Activated effector memory CD4-positive, alpha-beta T cell treated with anti-CD3 and anti-CD28 coated beads, Interleukin-2, amount 50 U/mL, for 16 hours (primary cell): ENCODE measurements around the gene ASB16.
"Not testable (repeated sequence)": the region's sequence is repeated elsewhere in the genome, so short reads cannot be mapped to it uniquely, and the experiment has no call there.

Experiments used
- DNase-seq: peaks from one replicate; pipeline ENCODE4 v3.0.0-alpha.2; 2020

Gene ASB16

GRCh38 chr17:44170499-44171201 lies at the start of gene ASB16:
TSS of gene ASB16 (plus strand) at chr17:44170704. CDS start at chr17:44170790, 86 bp downstream.
- no peak for DNase-seq

GRCh38 chr17:44120851-44121605 lies 49.5 kb upstream of the ASB16 start:
- no peak for DNase-seq

GRCh38 chr17:44121997-44122815 lies 48.3 kb upstream of the ASB16 start:
- DNase-seq, result no peak

- peak; percentile 76 for DNase-seq
Observed at GRCh38 chr17:44122816-44123355, 47.6 kb upstream of the ASB16 start.

- peak; percentile 99 for DNase-seq
Observed at GRCh38 chr17:44123356-44124117, 47.0 kb upstream of the ASB16 start, which contains the start of gene HDAC5. TSS of gene HDAC5 (minus strand) at chr17:44123641. CDS start at chr17:44117515, 6,126 bp downstream.

GRCh38 chr17:44124118-44124438 lies 46.4 kb upstream of the ASB16 start:
- no peak for DNase-seq

- no peak for DNase-seq
Observed at GRCh38 chr17:44128383-44128782, 42.1 kb upstream of the ASB16 start.

- DNase-seq, result no peak
Observed at GRCh38 chr17:44130693-44131349, 39.7 kb upstream of the ASB16 start.

GRCh38 chr17:44131372-44131771 lies 39.1 kb upstream of the ASB16 start:
- DNase-seq, result not testable (repeated sequence)

GRCh38 chr17:44132275-44132821 lies 38.2 kb upstream of the ASB16 start:
- no peak for DNase-seq

GRCh38 chr17:44133918-44134476 lies 36.5 kb upstream of the ASB16 start:
- no peak for DNase-seq

GRCh38 chr17:44134752-44135568 lies 35.5 kb upstream of the ASB16 start:
- DNase-seq, result no peak

- DNase-seq, result peak; percentile 90
Observed at GRCh38 chr17:44137891-44138709, 32.4 kb upstream of the ASB16 start.

- DNase-seq, result not testable (repeated sequence)
Observed at GRCh38 chr17:44143921-44144320, 26.6 kb upstream of the ASB16 start.

GRCh38 chr17:44144966-44145739 lies 25.4 kb upstream of the ASB16 start:
- DNase-seq, result no peak

GRCh38 chr17:44146375-44147346 lies 23.8 kb upstream of the ASB16 start:
- DNase-seq, result no peak

GRCh38 chr17:44147812-44148211 lies 22.7 kb upstream of the ASB16 start:
- DNase-seq, result no peak
